PC-3 (cell line): ENCODE measurements around the gene AAR2. TPM values are rescaled to one million over a fixed set of nuclear protein-coding genes. Genes with fewer than 3 reads are reported as not detected.

Source experiments
- ATAC-seq: fragments of 200-7000 bp; cut with Tn5 transposase; 2 replicates; pipeline ENCODE4 v1.9.1; 2020; ENCODE audit warnings: mild to moderate bottlenecking, moderate library complexity
- BruUV-seq: library from RNA; stranded (reverse); fragments of 400-500 nt; replicated peaks from 2 replicates; lab custom pipeline; 2021; lab: Mats Ljungman, UMichigan
- CTCF ChIA-PET: fragments of 300-600 bp; sonication (Branson Sonifier 250); formaldehyde crosslinking; loops from one replicate; lab custom pipeline; 2022; ENCODE audit warnings: antibody characterized with exemption; lab: Charles Lee
- POLR2A ChIA-PET: fragments of 300-600 bp; sonication (Branson Sonifier 250); formaldehyde crosslinking; loops from one replicate; lab custom pipeline; 2022; ENCODE audit warnings: antibody characterized with exemption; ENCODE audit not compliant: unreplicated experiment; lab: Charles Lee
- DNase-seq: peaks from one replicate; pipeline ENCODE4 v3.0.0-alpha.2; 2015
- H2AFZ ChIP-seq: fragments of 300-600 bp; sonication (generic); 2 replicates; pipeline ENCODE4 v1.6.0; 2016; ENCODE audit warnings: antibody characterized with exemption, low read length
- H3F3A ChIP-seq: fragments of 300-600 bp; sonication (generic); one replicate; pipeline ENCODE4 v1.6.0; 2017; ENCODE audit warnings: antibody characterized with exemption, low read length, control low read depth, mild to moderate bottlenecking; ENCODE audit not compliant: unreplicated experiment
- H3K27ac ChIP-seq: fragments of 300-600 bp; sonication (generic); 2 replicates; pipeline ENCODE4 v1.5.1; 2016; ENCODE audit warnings: mild to moderate bottlenecking, low read length
- H3K27me3 ChIP-seq: fragments of 300-600 bp; sonication (generic); 2 replicates; pipeline ENCODE4 v1.6.1; 2016; ENCODE audit warnings: low read length, mixed read lengths
- H3K36me3 ChIP-seq: fragments of 300-600 bp; sonication (generic); 2 replicates; pipeline ENCODE4 v1.6.1; 2016; ENCODE audit warnings: low read depth, mixed run types, low read length, mixed read lengths
- H3K4me1 ChIP-seq: fragments of 300-600 bp; sonication (generic); 2 replicates; pipeline ENCODE4 v1.5.1; 2016; ENCODE audit warnings: low read length; ENCODE audit not compliant: insufficient read depth
- H3K4me2 ChIP-seq: fragments of 300-600 bp; sonication (generic); 2 replicates; pipeline ENCODE4 v1.6.0; 2016; ENCODE audit warnings: low read length
- H3K4me3 ChIP-seq: fragments of 300-600 bp; sonication (generic); 2 replicates; pipeline ENCODE4 v1.5.1; 2016; ENCODE audit warnings: mild to moderate bottlenecking, low read length, mixed read lengths
- H3K79me2 ChIP-seq: fragments of 300-600 bp; sonication (generic); 2 replicates; pipeline ENCODE4 v1.6.1; 2017; ENCODE audit warnings: low read length, mixed read lengths
- H3K9ac ChIP-seq: fragments of 300-600 bp; sonication (generic); 2 replicates; pipeline ENCODE4 v1.6.0; 2016; ENCODE audit warnings: mild to moderate bottlenecking, low read length
- H3K9me2 ChIP-seq: fragments of 300-600 bp; sonication (generic); replicated peaks from 2 replicates; pipeline ENCODE4 v1.6.1; 2016; ENCODE audit warnings: mixed run types, low read length, mixed read lengths
- H3K9me3 ChIP-seq: fragments of 300-600 bp; sonication (generic); 2 replicates; pipeline ENCODE4 v1.6.1; 2016; ENCODE audit warnings: low read length, mixed read lengths
- H4K20me1 ChIP-seq: fragments of 300-600 bp; sonication (generic); 2 replicates; pipeline ENCODE4 v1.6.1; 2016; ENCODE audit warnings: low read length, mixed read lengths
- EZH2 ChIP-seq: fragments of 300-600 bp; sonication (generic); IDR thresholded peaks from one replicate; pipeline ENCODE4 v1.6.1; 2017; ENCODE audit warnings: antibody characterized with exemption, mild to moderate bottlenecking, low read length; ENCODE audit not compliant: unreplicated experiment
- EZH2phosphoT487 ChIP-seq: fragments of 300-600 bp; sonication (generic); IDR thresholded peaks from 2 replicates; pipeline ENCODE4 v1.6.1; 2018; ENCODE audit warnings: mild to moderate bottlenecking, antibody characterized with exemption, low read length, borderline replicate concordance
- intact Hi-C: fragments of 100-400 bp; cut with micrococcal nuclease; formaldehyde crosslinking; loops from 2 replicates; pipeline ENCODE4 v1.9.0; 2023
- total RNA-seq: library from RNA; depleted of rRNA; stranded (reverse); fragments of >200 nt; gene quantifications from 2 replicates; pipeline ENCODE4 v1.2.3, GENCODE V29; 2014
- TF ChIP-seq, protein P1 (sequence below): fragments of 300-600 bp; sonication (generic); conservative IDR thresholded peaks from 2 replicates; pipeline ENCODE4 v1.5.1; 2017; ENCODE audit warnings: antibody characterized with exemption, low read depth, mild to moderate bottlenecking, low read length

Gene AAR2
- total RNA-seq, 1 experiment from 2014 or later, result 41.1 TPM

DNA sequence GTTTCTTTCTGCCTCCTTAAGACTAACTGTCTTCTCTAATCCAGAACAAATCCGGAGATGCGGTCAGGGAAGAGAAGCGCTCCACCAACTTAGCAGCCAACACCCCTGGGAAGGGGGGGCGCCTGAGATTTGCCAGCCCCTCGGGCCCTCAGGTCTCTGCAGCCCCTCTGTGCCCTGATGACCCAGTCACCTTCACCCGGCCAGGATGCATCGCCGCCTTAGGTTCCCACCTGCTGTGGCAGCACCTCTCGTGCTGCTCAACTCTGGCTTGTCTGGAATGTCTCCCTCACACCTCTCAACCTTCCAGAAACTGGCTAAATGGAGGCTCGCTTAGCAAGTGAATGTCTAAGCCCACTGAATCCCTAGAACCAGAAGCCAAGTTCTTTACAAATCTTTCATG, 28.0 kb upstream of the AAR2 start:
- CTCF ChIA-PET, result no interaction called here
- Histone ChIP-seq H3K27me3 (no peaks in the 10 kb centered on the region), H3F3A (no peaks in the 10 kb centered on the region), H3K27ac (no peak overlapping the region), H2AFZ (no peak overlapping the region), H3K79me2 (no peaks in the 10 kb centered on the region), H4K20me1 (no peaks in the 10 kb centered on the region), H3K4me2 (no peak overlapping the region), H3K9me2 (no peaks in the 10 kb centered on the region), H3K9me3 (no peaks in the 10 kb centered on the region), H3K4me3 (no peak overlapping the region), H3K4me1 (no peaks in the 10 kb centered on the region), H3K9ac (no peak overlapping the region), H3K36me3 (no peaks in the 10 kb centered on the region)
- DNase-seq (no peak), ATAC-seq (no peak)
- TF ChIP-seq, protein P1, sequence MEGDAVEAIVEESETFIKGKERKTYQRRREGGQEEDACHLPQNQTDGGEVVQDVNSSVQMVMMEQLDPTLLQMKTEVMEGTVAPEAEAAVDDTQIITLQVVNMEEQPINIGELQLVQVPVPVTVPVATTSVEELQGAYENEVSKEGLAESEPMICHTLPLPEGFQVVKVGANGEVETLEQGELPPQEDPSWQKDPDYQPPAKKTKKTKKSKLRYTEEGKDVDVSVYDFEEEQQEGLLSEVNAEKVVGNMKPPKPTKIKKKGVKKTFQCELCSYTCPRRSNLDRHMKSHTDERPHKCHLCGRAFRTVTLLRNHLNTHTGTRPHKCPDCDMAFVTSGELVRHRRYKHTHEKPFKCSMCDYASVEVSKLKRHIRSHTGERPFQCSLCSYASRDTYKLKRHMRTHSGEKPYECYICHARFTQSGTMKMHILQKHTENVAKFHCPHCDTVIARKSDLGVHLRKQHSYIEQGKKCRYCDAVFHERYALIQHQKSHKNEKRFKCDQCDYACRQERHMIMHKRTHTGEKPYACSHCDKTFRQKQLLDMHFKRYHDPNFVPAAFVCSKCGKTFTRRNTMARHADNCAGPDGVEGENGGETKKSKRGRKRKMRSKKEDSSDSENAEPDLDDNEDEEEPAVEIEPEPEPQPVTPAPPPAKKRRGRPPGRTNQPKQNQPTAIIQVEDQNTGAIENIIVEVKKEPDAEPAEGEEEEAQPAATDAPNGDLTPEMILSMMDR, result no peak
- TF ChIP-seq EZH2, result no peak
- TF ChIP-seq EZH2phosphoT487, result no peak
- POLR2A ChIA-PET, result no interaction called here
- no TSS peak for BruUV-seq
- intact Hi-C loops, result no loop called here

DNA sequence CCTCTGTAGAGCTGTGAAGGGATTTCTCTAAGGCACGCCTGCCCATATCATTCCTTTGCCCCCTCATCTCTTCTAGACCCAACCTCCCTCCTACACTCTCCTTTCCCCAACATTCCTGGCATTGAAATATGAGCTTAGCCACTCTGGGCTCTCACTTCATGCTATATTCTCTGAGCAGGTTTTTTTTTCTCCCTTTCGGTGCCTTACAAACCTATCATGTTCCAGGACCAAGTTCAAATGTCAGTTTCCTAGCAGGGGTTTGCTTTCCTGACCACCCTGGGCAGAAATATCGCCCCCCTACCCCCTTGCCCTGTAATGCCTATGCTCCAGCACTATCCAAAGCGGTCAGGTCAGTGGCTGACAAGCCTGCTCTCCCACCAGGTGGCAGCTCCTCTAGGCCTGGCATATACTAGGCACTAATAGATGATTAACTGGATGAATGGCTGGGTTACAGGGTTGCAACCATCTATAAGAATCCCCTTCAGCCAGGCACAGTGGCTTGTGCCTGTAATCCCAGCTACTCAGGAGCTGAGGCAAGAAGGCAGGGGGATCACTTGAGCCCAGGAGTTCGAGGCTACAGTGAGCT, 25.7 kb upstream of the AAR2 start:
- intact Hi-C loops, result no loop called here
- no peak overlapping the region for H3K4me3 ChIP-seq
- H4K20me1 ChIP-seq, result no peaks in the 10 kb centered on the region
- no peaks in the 10 kb centered on the region for H3F3A ChIP-seq
- no peak overlapping the region for H2AFZ ChIP-seq
- H3K36me3 ChIP-seq, result no peaks in the 10 kb centered on the region
- no peak overlapping the region for H3K27ac ChIP-seq
- CTCF ChIA-PET, result interaction anchor here (1.0 kb wide), 1 partner anchor 8 kb away, joined by 3 read pairs; no protein-coding TSS in a partner anchor
- POLR2A ChIA-PET, result no interaction called here
- H3K27me3 ChIP-seq, result no peaks in the 10 kb centered on the region
- TF ChIP-seq EZH2 (no peak), EZH2phosphoT487 (no peak)
- TF ChIP-seq, protein P1, result no peak
- H3K4me2 ChIP-seq, result no peak overlapping the region
- H3K9me3 ChIP-seq, result no peaks in the 10 kb centered on the region
- H3K79me2 ChIP-seq, result no peaks in the 10 kb centered on the region
- ATAC-seq (no peak), DNase-seq (no peak)
- no peaks in the 10 kb centered on the region for H3K4me1 ChIP-seq
- no TSS peak for BruUV-seq
- no peaks in the 10 kb centered on the region for H3K9me2 ChIP-seq
- no peak overlapping the region for H3K9ac ChIP-seq

- ChIA-PET POLR2A (no interaction called here), CTCF (interaction anchor here (0.8 to 1.5 kb wide), 2 partner anchors 11 to 226 kb away, joined by 3 to 8 read pairs; no protein-coding TSS in a partner anchor)
- Histone ChIP-seq H3K79me2 (no peaks in the 10 kb centered on the region), H3K4me1 (no peaks in the 10 kb centered on the region), H4K20me1 (no peaks in the 10 kb centered on the region), H3F3A (no peaks in the 10 kb centered on the region), H3K4me2 (no peak overlapping the region), H3K9me2 (no peaks in the 10 kb centered on the region), H3K27me3 (no peaks in the 10 kb centered on the region), H2AFZ (no peak overlapping the region), H3K4me3 (no peak overlapping the region), H3K27ac (no peak overlapping the region), H3K9me3 (no peaks in the 10 kb centered on the region), H3K36me3 (no peaks in the 10 kb centered on the region), H3K9ac (no peak overlapping the region)
- no peak for TF ChIP-seq EZH2phosphoT487
- TF ChIP-seq, protein P1, result no peak
- TF ChIP-seq EZH2, result no peak
- DNase-seq, result no peak
- BruUV-seq, result no TSS peak
- intact Hi-C loops, result no loop called here
- ATAC-seq, result no peak
Measured at GRCh38 chr20:36213362-36213761, 22.9 kb upstream of the AAR2 start.
